Loucy (cell line): ENCODE data around the gene FBRSL1.

Experiments
- H2AFZ ChIP-seq: fragments of 200-600 bp; sonication (generic); 2 replicates; pipeline ENCODE4 v1.6.0; 2016; ENCODE audit warnings: antibody characterized with exemption, mild to moderate bottlenecking, low read length, moderate library complexity
- H3F3A ChIP-seq: fragments of 200-600 bp; 2 replicates; pipeline ENCODE4 v1.6.0; 2016; ENCODE audit warnings: antibody characterized with exemption, low read depth, mild to moderate bottlenecking
- H3K27me3 ChIP-seq: fragments of 200-600 bp; sonication (generic); 2 replicates; pipeline ENCODE4 v1.6.1; 2014; ENCODE audit warnings: low read length, mild to moderate bottlenecking; ENCODE audit not compliant: insufficient read depth, poor library complexity, severe bottlenecking
- H3K36me3 ChIP-seq: fragments of 200-600 bp; sonication (generic); 2 replicates; pipeline ENCODE4 v1.6.1; 2016; ENCODE audit warnings: low read length; ENCODE audit not compliant: insufficient read depth
- H3K4me1 ChIP-seq: fragments of 200-600 bp; sonication (generic); 2 replicates; pipeline ENCODE4 v1.5.1; 2014; ENCODE audit warnings: low read length, mild to moderate bottlenecking; ENCODE audit not compliant: insufficient read depth, poor library complexity, severe bottlenecking
- H3K4me2 ChIP-seq: fragments of 200-600 bp; sonication (generic); 2 replicates; pipeline ENCODE4 v1.6.0; 2014; ENCODE audit warnings: antibody characterized with exemption, low read length, low read depth, mild to moderate bottlenecking; ENCODE audit not compliant: poor library complexity, severe bottlenecking
- H3K4me3 ChIP-seq: fragments of 200-600 bp; sonication (generic); 2 replicates; pipeline ENCODE4 v1.5.1; 2014; ENCODE audit warnings: low read length, mild to moderate bottlenecking, mixed read lengths; ENCODE audit not compliant: poor library complexity, severe bottlenecking
- H3K79me2 ChIP-seq: fragments of 200-600 bp; sonication (generic); 2 replicates; pipeline ENCODE4 v1.6.1; 2014; ENCODE audit warnings: low read length; ENCODE audit not compliant: insufficient read depth
- H3K9ac ChIP-seq: fragments of 200-600 bp; sonication (generic); 2 replicates; pipeline ENCODE4 v1.6.0; 2014; ENCODE audit warnings: mild to moderate bottlenecking, low read depth, low read length, moderate library complexity; ENCODE audit not compliant: poor library complexity, severe bottlenecking
- H3K9me2 ChIP-seq: fragments of 200-600 bp; sonication (generic); replicated peaks from 2 replicates; pipeline ENCODE4 v1.6.1; 2016; ENCODE audit warnings: low read depth, low read length, mixed read lengths
- H3K9me3 ChIP-seq: fragments of 200-600 bp; sonication (generic); 2 replicates; pipeline ENCODE4 v1.6.1; 2014; ENCODE audit warnings: mild to moderate bottlenecking, antibody characterized with exemption, low read length, low read depth; ENCODE audit not compliant: insufficient read depth
- H4K20me1 ChIP-seq: fragments of 200-600 bp; sonication (generic); 2 replicates; pipeline ENCODE4 v1.6.0; 2014; ENCODE audit warnings: antibody characterized with exemption, low read length, mild to moderate bottlenecking; ENCODE audit not compliant: insufficient read depth, poor library complexity, severe bottlenecking
- CTCF ChIP-seq: fragments of 200-600 bp; sonication (generic); conservative IDR thresholded peaks from 2 replicates; pipeline ENCODE4 v1.5.1; 2014; ENCODE audit warnings: mild to moderate bottlenecking, antibody characterized with exemption, low read length
- EZH2phosphoT487 ChIP-seq: fragments of 200-600 bp; IDR thresholded peaks from 2 replicates; pipeline ENCODE4 v1.6.1; 2018; ENCODE audit warnings: antibody characterized with exemption, mild to moderate bottlenecking, moderate library complexity, borderline replicate concordance

The FBRSL1 gene

GRCh38 chr12:132544498-132544897 lies 54.5 kb downstream of the FBRSL1 start:
- H3K79me2 ChIP-seq = no peaks in the 10 kb centered on the region
- no peak overlapping the region for H2AFZ ChIP-seq
- H3K27me3 ChIP-seq = no peaks in the 10 kb centered on the region
- TF ChIP-seq CTCF (no peak), EZH2phosphoT487 (no peak)
- H3K9me2 ChIP-seq = no peaks in the 10 kb centered on the region
- H3K9me3 ChIP-seq = no peaks in the 10 kb centered on the region
- H3K4me1 ChIP-seq = peaks cover 14% of the 10 kb centered on the region
- H3K9ac ChIP-seq = no peak overlapping the region
- H3F3A ChIP-seq = no peaks in the 10 kb centered on the region
- no peaks in the 10 kb centered on the region for H3K36me3 ChIP-seq
- H4K20me1 ChIP-seq = no peaks in the 10 kb centered on the region
- H3K4me2 ChIP-seq = no peak overlapping the region
- H3K4me3 ChIP-seq = no peak overlapping the region

GRCh38 chr12:132545164-132545953 lies 55.4 kb downstream of the FBRSL1 start:
- Histone ChIP-seq H3K4me1 (peaks cover 14% of the 10 kb centered on the region), H3K27me3 (no peaks in the 10 kb centered on the region), H4K20me1 (no peaks in the 10 kb centered on the region), H2AFZ (no peak overlapping the region), H3K4me3 (no peak overlapping the region), H3K4me2 (no peak overlapping the region), H3K36me3 (no peaks in the 10 kb centered on the region), H3K79me2 (no peaks in the 10 kb centered on the region), H3F3A (no peaks in the 10 kb centered on the region), H3K9ac (no peak overlapping the region), H3K9me2 (no peaks in the 10 kb centered on the region), H3K9me3 (no peaks in the 10 kb centered on the region)
- TF ChIP-seq EZH2phosphoT487 (no peak), CTCF (no peak)

DNA sequence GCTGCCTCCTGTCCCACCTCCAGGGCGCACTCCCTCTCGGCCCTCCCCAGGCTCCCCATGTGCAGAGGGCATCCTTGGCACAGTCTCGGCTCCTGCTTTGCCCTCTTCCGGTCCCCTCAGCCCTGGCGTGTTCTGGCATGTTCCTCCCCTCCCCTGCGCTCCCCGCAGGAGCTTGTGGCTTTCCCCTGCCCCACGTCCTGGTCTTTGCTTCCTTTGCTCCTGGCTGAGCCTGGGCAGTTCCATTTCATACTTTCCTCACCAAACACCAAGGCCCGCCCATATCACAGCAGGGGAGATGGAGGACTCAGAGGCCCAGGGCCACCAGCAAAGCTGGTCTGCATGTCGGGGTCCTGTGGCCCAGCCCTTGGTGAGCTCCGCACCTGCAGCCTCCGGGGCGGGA lies 56.0 kb downstream of the FBRSL1 start:
- no peaks in the 10 kb centered on the region for H3K79me2 ChIP-seq
- peaks cover 14% of the 10 kb centered on the region for H3K4me1 ChIP-seq
- H3K27me3 ChIP-seq = no peaks in the 10 kb centered on the region
- no peak overlapping the region for H3K4me3 ChIP-seq
- H3K9me2 ChIP-seq = no peaks in the 10 kb centered on the region
- no peak overlapping the region for H3K9ac ChIP-seq
- TF ChIP-seq EZH2phosphoT487 (no peak), CTCF (no peak)
- H3K4me2 ChIP-seq = no peak overlapping the region
- no peaks in the 10 kb centered on the region for H4K20me1 ChIP-seq
- H3K9me3 ChIP-seq = no peaks in the 10 kb centered on the region
- no peaks in the 10 kb centered on the region for H3F3A ChIP-seq
- no peaks in the 10 kb centered on the region for H3K36me3 ChIP-seq
- no peak overlapping the region for H2AFZ ChIP-seq
